GM23248 (cell line): ENCODE measurements around the gene ZNF598.

Experiments used
- EZH2 ChIP-seq: fragments of 200-600 bp; sonication (generic); IDR thresholded peaks from 2 replicates; pipeline ENCODE4 v1.6.1; 2018; ENCODE audit warnings: antibody characterized with exemption, mild to moderate bottlenecking; ENCODE audit not compliant: insufficient read depth, poor library complexity, severe bottlenecking
- EZH2phosphoT487 ChIP-seq: fragments of 200-600 bp; sonication (generic); IDR thresholded peaks from 2 replicates; pipeline ENCODE4 v1.6.1; 2018; ENCODE audit warnings: antibody characterized with exemption, moderate library complexity, mild to moderate bottlenecking, low read depth; ENCODE audit not compliant: insufficient read depth

- TF ChIP-seq EZH2 (no peak), EZH2phosphoT487 (no peak)
These were observed 50.2 kb downstream of the ZNF598 start, which contains the start of gene NDUFB10 for GRCh38 chr16:1959269-1960039.
